GM18873 (cell line): ENCODE data around the gene P3H4.

ENCODE experiments used
- ATAC-seq: cut with Tn5 transposase; IDR thresholded peaks from one replicate; pipeline ENCODE4 v1.9.1; 2021; ENCODE audit warnings: mild to moderate bottlenecking, moderate library complexity, moderate number of reproducible peaks; ENCODE audit not compliant: unreplicated experiment, low FRiP score

P3H4 gene

GRCh38 chr17:41773731-41774193, 38.0 kb downstream of the P3H4 start:
- no peak for ATAC-seq

DNA sequence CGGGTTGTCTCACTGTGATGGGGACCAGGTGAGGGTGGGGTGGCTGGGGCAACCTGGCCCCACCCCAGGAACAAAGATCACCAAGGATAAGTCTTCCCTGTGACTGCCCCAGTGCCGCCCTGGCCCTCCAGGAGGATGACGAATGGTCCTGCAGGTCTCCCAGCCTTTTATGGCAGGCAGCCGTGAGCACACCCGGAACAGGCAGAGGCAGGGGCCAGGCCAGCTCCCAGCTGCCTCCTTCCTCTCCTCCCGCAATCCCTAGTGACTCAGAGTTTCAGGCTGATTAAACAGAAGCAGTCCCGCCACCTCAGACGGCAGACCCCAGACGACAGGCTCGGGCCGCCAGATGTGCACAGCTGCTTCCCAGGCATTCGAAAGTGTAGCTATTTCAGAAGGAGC, 38.6 kb downstream of the P3H4 start:
- no peak for ATAC-seq

DNA sequence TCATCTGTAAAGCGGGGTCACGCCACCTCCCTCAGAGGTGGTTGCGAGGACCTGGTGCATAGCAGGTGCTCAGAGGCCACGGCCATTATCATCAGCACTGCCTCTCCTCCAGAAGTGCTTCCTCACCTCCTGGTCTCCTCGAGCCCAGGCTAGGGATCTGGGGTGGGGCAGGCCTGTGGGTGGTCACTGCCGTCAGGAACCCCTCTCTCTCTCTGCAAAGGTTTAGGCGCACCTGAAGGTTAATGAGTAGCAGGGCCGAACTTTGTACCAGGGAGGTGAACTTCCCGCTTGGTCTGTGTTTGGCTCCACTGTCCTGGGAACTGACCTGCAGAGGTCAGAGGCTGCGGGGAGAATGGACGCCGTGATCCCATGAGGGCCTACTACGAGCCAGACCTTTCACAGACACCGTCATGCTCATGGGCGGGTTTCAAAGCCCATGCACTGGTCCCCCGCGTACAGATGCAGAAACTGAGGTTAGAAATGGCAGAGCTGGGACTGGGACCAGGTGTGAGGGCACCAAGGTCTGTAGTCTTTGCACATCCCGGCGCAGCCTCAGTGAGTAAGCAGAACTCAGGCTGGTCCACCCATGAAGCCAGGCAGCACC, 39.1 kb downstream of the P3H4 start:
- ATAC-seq: no peak

DNA sequence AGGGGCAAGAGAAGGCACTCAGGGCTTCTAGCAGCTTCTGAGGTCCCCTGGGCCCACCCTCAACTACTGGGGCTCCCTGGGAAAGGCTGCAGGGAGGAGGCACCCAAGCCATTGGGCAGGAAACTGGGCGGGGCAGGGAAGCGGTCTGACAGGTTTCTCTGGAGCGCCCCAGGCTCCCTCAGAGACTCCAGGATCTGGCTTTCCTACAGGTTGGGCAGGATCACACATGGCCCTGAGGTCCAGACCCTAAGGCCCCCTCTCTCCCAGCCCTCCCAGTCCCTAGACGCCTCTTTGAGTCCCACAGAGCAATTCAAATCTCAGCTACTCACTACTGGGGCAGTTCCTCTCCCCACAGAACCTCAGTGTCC, 39.5 kb downstream of the P3H4 start:
- no peak for ATAC-seq

- no peak for ATAC-seq
These were observed 40.2 kb downstream of the P3H4 start for GRCh38 chr17:41771389-41772206.

DNA sequence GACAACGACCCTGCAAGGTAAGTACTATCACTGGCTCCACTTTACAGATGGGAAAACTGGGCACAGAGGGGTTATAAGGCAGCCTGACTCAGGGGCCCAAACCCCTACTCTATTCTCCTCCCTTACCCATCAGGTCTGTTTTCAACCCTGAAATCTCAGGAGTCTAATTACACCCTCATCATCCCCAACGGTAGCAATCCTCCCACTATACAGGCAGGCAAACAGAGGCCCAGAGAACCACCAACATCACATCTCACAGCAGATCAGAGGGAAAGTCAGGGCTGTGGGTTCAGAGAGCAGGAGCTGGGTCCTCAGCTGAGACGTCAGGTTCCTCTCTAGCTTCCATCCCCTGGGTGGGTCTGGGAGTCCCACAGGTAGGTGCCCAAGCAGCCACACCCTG, 41.8 kb downstream of the P3H4 start:
- no peak for ATAC-seq

- no peak for ATAC-seq
These were observed 42.3 kb downstream of the P3H4 start for GRCh38 chr17:41769346-41769862.

GRCh38 chr17:41768682-41769288, 43.0 kb downstream of the P3H4 start:
- ATAC-seq: no peak

- no peak for ATAC-seq
These were observed 44.3 kb downstream of the P3H4 start for GRCh38 chr17:41767324-41768042.

DNA sequence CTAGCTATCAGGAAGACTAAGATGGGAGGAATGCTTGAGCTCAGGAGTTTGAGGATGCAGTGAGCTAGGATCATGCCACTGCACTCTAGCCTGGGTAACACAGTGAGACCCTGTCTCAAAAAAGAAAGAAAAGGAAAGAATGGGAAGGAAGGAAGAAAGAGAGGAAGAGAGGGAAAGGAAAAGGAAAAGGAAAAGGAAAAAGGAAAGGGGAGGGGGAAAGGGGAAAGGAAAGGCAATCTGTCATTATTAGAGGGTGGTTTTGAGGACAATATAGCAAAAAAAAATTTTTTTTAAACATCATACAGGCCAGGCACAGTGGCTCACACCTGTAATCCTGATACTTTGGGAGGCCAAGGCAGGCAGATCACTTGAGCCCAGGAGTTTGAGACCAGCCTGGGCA, 45.6 kb downstream of the P3H4 start:
- ATAC-seq: no peak

DNA sequence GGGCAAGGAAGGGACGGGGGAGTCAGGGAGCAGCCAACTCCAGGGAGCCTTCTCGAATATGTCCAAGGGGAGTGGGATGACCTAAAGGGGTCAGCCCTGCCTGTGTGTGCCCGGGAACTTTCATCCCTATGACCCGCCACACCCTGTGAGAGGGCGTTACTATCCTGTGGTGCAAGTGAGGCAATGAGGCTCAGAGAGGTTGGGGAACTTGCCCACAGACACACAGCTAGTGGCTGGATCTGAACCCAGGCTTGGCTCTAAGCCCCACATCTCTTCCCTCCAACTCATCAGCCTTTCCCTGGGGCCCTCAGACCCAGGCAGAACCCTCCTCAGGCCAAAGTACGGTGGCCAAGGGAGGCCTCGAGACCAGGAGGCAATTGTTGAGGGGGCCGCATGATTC, 48.4 kb downstream of the P3H4 start:
- ATAC-seq: no peak

DNA sequence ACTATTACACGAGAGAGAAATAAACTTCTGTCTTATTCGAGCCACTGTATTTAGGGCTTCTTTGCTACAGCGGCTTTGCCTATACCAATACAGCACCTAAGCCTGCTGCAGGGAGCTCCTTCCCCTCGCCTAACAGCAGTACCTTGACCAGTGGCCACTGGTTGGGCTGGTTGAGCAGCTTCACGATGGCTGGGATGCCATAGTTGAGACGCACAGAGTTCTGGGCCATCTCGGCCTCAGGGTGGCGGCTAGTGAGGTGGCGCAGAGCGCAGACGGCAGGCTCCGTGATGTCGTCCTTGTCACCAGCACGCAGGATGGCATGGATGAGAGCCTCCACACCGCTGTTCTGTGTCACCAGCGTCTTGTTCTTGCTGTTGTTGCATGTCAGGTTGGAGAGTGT, 48.9 kb downstream of the P3H4 start:
- ATAC-seq: no peak

DNA sequence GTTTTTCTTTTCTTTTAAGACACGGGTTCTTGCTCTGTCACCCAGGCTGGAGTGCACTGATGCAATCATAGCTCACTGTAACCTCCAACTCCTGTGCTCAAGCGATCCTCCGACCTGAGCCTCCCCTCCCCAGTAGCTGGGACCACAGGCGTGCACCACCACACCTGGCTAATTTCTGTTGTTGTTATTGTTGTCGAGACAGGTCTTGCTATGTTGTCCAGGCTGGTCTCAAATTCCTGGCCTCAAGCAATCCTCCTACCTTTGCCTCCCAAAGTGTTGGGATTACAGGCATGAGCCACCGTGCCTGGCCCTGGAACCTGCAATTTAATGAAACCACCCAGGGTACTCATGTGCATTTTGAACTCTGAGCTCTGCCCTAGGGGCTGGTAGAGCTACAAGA, 49.4 kb downstream of the P3H4 start:
- no peak for ATAC-seq

GRCh38 chr17:41760878-41761277, 50.9 kb downstream of the P3H4 start:
- no peak for ATAC-seq

DNA sequence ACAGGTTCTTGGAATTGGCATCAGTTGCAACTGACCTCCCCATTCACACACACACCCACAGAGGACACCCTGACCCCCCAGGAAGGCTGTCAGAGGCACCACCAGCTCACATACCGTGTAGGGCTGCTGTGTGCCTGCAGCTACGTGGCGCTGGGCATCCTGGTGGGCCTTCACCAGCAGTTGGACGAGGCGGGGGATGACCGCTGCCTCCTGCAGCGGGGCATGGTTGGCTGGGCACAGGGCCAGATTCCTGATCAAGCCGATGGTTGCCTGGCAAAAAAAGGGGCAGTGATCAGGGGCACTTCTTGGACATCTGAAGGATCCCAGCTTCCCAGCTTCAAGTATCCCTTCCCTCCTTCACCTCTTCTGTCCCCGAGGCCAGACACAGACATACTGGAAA, 53.1 kb downstream of the P3H4 start:
- ATAC-seq: no peak

- ATAC-seq: no peak
These were observed 57.7 kb downstream of the P3H4 start for GRCh38 chr17:41754066-41754465.
